K562 (cell line): ENCODE measurements around the gene ATG13. TPM values are rescaled to one million over a fixed set of nuclear protein-coding genes. Genes with fewer than 3 reads are reported as not detected.
"Not testable (repeated sequence)": the region's sequence is repeated elsewhere in the genome, so short reads cannot be mapped to it uniquely, and the experiment has no call there.

Source experiments
- ATAC-seq: fragments of 200-7000 bp; cut with Tn5 transposase; 3 replicates; pipeline ENCODE4 v1.9.1; 2020; ENCODE audit warnings: moderate library complexity
- BruUV-seq: library from RNA; stranded (reverse); fragments of 400-500 nt; replicated peaks from 2 replicates; lab custom pipeline; 2021; lab: Mats Ljungman, UMichigan
- CTCF ChIA-PET: fragments of 300-600 bp; formaldehyde crosslinking; extraction: SDS; loops from one replicate; lab custom pipeline; 2021; ENCODE audit warnings: low intra/inter-chr PET ratio; lab: Yijun Ruan, JAX
- POLR2A ChIA-PET: fragments of 300-600, 350-650 bp; sonication (Branson Sonifier 250); formaldehyde crosslinking; extraction: SDS; loops from one replicate; lab custom pipeline; 2021; ENCODE audit warnings: antibody characterized with exemption, inconsistent platforms; lab: Yijun Ruan, JAX
- DNase-seq, 4 experiments: peaks; one replicate each; pipeline versions ENCODE4 v3.0.0 to v3.0.0-alpha.2; 2011 to 2018; ENCODE audit warnings: low spot score in 3 of 4, mixed read lengths in 3 of 4; ENCODE audit errors: extremely low read depth in 1 of 4
- FAIRE-seq: peaks from 2 replicates; lab custom pipeline; 2011; peaks lifted over from hg19 to GRCh38; lab: Jason Lieb, UNC
- H2AFZ ChIP-seq: 2 replicates; pipeline ENCODE4 v1.6.0; 2011; ENCODE audit warnings: low read depth, low read length, control low read depth, inconsistent platforms
- H3K27ac ChIP-seq: fragments of 200-600 bp; 3 replicates; pipeline ENCODE4 v1.8.0; 2011; ENCODE audit warnings: low read depth, mild to moderate bottlenecking, control low read depth, inconsistent platforms, low read length, moderate library complexity, mixed read lengths; ENCODE audit errors: extremely low read depth
- H3K27me3 ChIP-seq, 2 experiments: fragments of 300-600 bp in 1 of 2; 2 replicates in 1 of 2; 3 replicates in 1 of 2; pipeline versions ENCODE4 v1.6.0 to v1.8.0; 2011; ENCODE audit warnings: inconsistent platforms in 2 of 2, low read length in 2 of 2, mild to moderate bottlenecking in 1 of 2, mixed read lengths in 1 of 2, moderate library complexity in 1 of 2; ENCODE audit not compliant: control insufficient read depth in 2 of 2, insufficient read depth in 2 of 2
- H3K36me3 ChIP-seq: fragments of 300-600 bp; 3 replicates; pipeline ENCODE4 v1.8.0; 2011; ENCODE audit warnings: mild to moderate bottlenecking, low read length, inconsistent platforms; ENCODE audit not compliant: control insufficient read depth, insufficient read depth
- H3K4me1 ChIP-seq, 2 experiments: fragments of 200-600 bp in 1 of 2; replicated peaks in 1 of 2; 2 replicates in 1 of 2; 3 replicates in 1 of 2; pipeline versions ENCODE4 v1.5.1 to v1.8.0; 2011; ENCODE audit warnings: inconsistent platforms in 2 of 2, low read length in 2 of 2, mild to moderate bottlenecking in 1 of 2, mixed read lengths in 1 of 2, moderate library complexity in 1 of 2; ENCODE audit not compliant: control insufficient read depth in 2 of 2, insufficient read depth in 2 of 2
- H3K4me2 ChIP-seq: 2 replicates; pipeline ENCODE4 v1.6.1; 2011; ENCODE audit warnings: low read length, control low read depth, inconsistent platforms, mixed read lengths; ENCODE audit not compliant: insufficient read depth
- H3K4me3 ChIP-seq: fragments of 200-600 bp; sonication (generic), shearing (Covaris generic); 2 replicates; pipeline ENCODE4 v1.5.1; 2016; ENCODE audit warnings: control low read depth, inconsistent platforms
- H3K79me2 ChIP-seq: fragments of 200-600 bp; 3 replicates; pipeline ENCODE4 v1.8.0; 2011; ENCODE audit warnings: low read length, inconsistent platforms; ENCODE audit not compliant: control insufficient read depth, insufficient read depth
- H3K9ac ChIP-seq, 2 experiments: 2 replicates each; pipeline versions ENCODE4 v1.6.0 to v1.6.1; 2011; ENCODE audit warnings: low read depth in 2 of 2, low read length in 2 of 2, control low read depth in 1 of 2, inconsistent platforms in 1 of 2, mild to moderate bottlenecking in 1 of 2, mixed read lengths in 1 of 2; ENCODE audit not compliant: insufficient read depth in 1 of 2
- H3K9me1 ChIP-seq: one replicate; pipeline ENCODE4 v1.6.0; 2011; ENCODE audit warnings: inconsistent platforms, mild to moderate bottlenecking, low read length, moderate library complexity; ENCODE audit not compliant: control insufficient read depth, insufficient read depth
- H3K9me3 ChIP-seq: replicated peaks from 2 replicates; pipeline ENCODE4 v1.5.1; 2011; ENCODE audit warnings: low read depth, low read length, inconsistent platforms; ENCODE audit not compliant: control insufficient read depth, insufficient read depth
- H4K20me1 ChIP-seq: replicated peaks from 2 replicates; pipeline ENCODE4 v1.6.1; 2011; ENCODE audit warnings: low read length, inconsistent platforms, mixed read lengths; ENCODE audit not compliant: control insufficient read depth, insufficient read depth
- KDM2B ChIP-seq: fragments of 250-450 bp; sonication (Bioruptor Pico); IDR thresholded peaks from 2 replicates; pipeline ENCODE4 v1.8.0; 2021; ENCODE audit warnings: mild to moderate bottlenecking, moderate library complexity
- NBN ChIP-seq: fragments of 450-650 bp; IDR thresholded peaks from 2 replicates; pipeline ENCODE4 v1.6.1; 2016; ENCODE audit warnings: low read depth, mild to moderate bottlenecking
- XRCC4 ChIP-seq: IDR thresholded peaks from one replicate; pipeline ENCODE4 v1.6.1; 2011; ENCODE audit not compliant: insufficient read depth, insufficient read length; ENCODE audit errors: extremely low read depth
- WGBS: fragments of 100-300 bp; shearing (Covaris generic); methylation state at CpG from one replicate; pipeline ENCODE4 v1.1.6; 2016; ENCODE audit warnings: low coverage, mixed read lengths; ENCODE audit not compliant: insufficient coverage; ENCODE audit errors: missing lambda C conversion rate; 5-methylcytosine and 5-hydroxymethylcytosine counted together
- in situ Hi-C: fragments of 300-500 bp; cut with MboI; formaldehyde crosslinking; loops from 4 replicates; pipeline ENCODE4 v1.15.0; 2018; ENCODE audit warnings: inconsistent platforms, mixed read lengths
- intact Hi-C: fragments of 100-400 bp; cut with micrococcal nuclease; formaldehyde crosslinking; loops from 2 replicates; pipeline ENCODE4 v1.14.2; 2022
- polyA plus RNA-seq, 8 experiments: library from polyadenylated mRNA; depleted of rRNA in 4 of 8; stranded (reverse) in 5 of 8; unstranded in 3 of 8; fragments of >200 nt; fragmentation: Nextera tagmentation in 2 of 8; fragmentation: Illumina TruSeq in 1 of 8; extraction: Ambion mirVana in 2 of 8; extraction: Trizol in 1 of 8; gene quantifications; 2 replicates each; pipeline versions ENCODE4 v1.2.1 to v1.2.3, GENCODE V29; 2011 to 2014; ENCODE audit warnings: inconsistent platforms in 1 of 8, missing spikeins in 1 of 8
- total RNA-seq, 7 experiments: library from RNA; depleted of rRNA in 6 of 7; stranded (reverse); fragments of >200 nt in 6 of 7; fragmentation: Illumina TruSeq in 2 of 7; extraction: Trizol in 2 of 7; gene quantifications; 2 replicates each; pipeline versions ENCODE4 v1.2.1 to v1.2.3, GENCODE V29; 2011 to 2021; ENCODE audit warnings: low replicate concordance in 1 of 7

The ATG13 gene
- total and polyA plus RNA-seq, 9 of the 15 experiments (the other 6 are each of a cell fraction or from before 2014, with no cell fraction given): 13.1 to 61.5 (median 36.5) TPM

DNA sequence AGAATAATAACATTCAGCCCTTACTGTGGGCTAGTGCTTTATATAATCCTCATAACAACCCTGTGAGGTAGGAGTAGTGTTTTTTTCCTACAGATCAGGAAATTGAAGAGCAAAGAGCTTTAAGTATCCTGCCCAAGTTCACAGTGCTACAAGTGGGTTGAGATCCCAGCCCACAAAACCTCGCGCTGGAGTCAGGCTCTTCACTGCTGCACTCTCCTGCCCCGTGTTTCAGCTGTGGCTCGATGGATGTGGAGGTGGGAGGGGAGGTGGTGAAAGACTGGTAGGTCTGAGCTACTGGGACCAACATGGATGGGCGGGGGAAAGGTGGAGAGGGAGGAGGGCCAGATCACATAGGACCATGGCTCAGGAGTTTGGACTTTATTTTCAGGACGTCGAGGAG, 89.5 kb downstream of the ATG13 start:
- BruUV-seq: no TSS peak
- intact Hi-C loops: no loop called here

GRCh38 chr11:46709351-46709750, 92.0 kb downstream of the ATG13 start:
- H4K20me1 ChIP-seq, CTCF ChIA-PET, FAIRE-seq, H3K79me2 ChIP-seq, H3K9ac ChIP-seq, ATAC-seq, H3K4me3 ChIP-seq, in situ Hi-C loops, H3K9me1 ChIP-seq, H3K4me1 ChIP-seq, H3K9me3 ChIP-seq, intact Hi-C loops, BruUV-seq, DNase-seq, H3K4me2 ChIP-seq, H3K27ac ChIP-seq, H3K27me3 ChIP-seq, H2AFZ ChIP-seq: not testable (repeated sequence)
- WGBS: 73% methylated on average over 9 of the region's 9 CpGs
- POLR2A ChIA-PET: interaction anchor here (0.6 to 0.9 kb wide), 2 partner anchors 13 to 425 kb away, joined by 3 read pairs; no protein-coding TSS in a partner anchor
- H3K36me3 ChIP-seq: peaks cover 30% of the 10 kb centered on the region; the same call in 2 of the 3 replicates

More for the DNA sequence above, 89.5 kb downstream of the ATG13 start:
- Histone ChIP-seq H3K4me3 (no peak overlapping the region), H3K9me3 (no peaks in the 10 kb centered on the region), H3K36me3 (peaks cover 55% of the 10 kb centered on the region), H3K9ac (no peak overlapping the region), H3K27me3 (no peaks in the 10 kb centered on the region), H3K4me1 (peaks cover 0 to 2% of the 10 kb centered on the region in 2 experiments; a peak in 3 of 5 replicates), H3K4me2 (no peak overlapping the region), H3K9me1 (no peaks in the 10 kb centered on the region), H4K20me1 (no peaks in the 10 kb centered on the region), H3K79me2 (peaks cover 12% of the 10 kb centered on the region), H2AFZ (no peak overlapping the region), H3K27ac (no peak overlapping the region)
- no peak for FAIRE-seq
- 78% methylated on average over 7 of the region's 7 CpGs for WGBS
- ChIA-PET POLR2A (interaction anchor here (1.1 to 1.5 kb wide), 4 partner anchors 9 to 30 kb away, joined by 3 to 4 read pairs (median 4); no protein-coding TSS in a partner anchor), CTCF (no interaction called here)
- DNase-seq: no peak
- no peak; the same call in 2 of the 3 replicates for ATAC-seq
- TF ChIP-seq KDM2B (no peak), NBN (no peak), XRCC4 (no peak)
- in situ Hi-C loops: no loop called here
